ENCODE results near the gene MAPK12.

Gene MAPK12

GRCh38 chr22:50298937-50299784, 37.7 kb upstream of the MAPK12 start:
- no peak for DNase-seq

- no peak for DNase-seq
Observed at GRCh38 chr22:50298266-50298637, 36.8 kb upstream of the MAPK12 start.

- no peak for DNase-seq
Observed at GRCh38 chr22:50297510-50298265, 36.2 kb upstream of the MAPK12 start.

- DNase-seq, result no peak
Observed at GRCh38 chr22:50296658-50297490, 35.4 kb upstream of the MAPK12 start.

GRCh38 chr22:50294319-50294656, 32.8 kb upstream of the MAPK12 start:
- no peak for DNase-seq

- DNase-seq, result no peak
Observed at GRCh38 chr22:50293441-50294318, 32.2 kb upstream of the MAPK12 start.

GRCh38 chr22:50292643-50293440, 31.4 kb upstream of the MAPK12 start:
- no peak for DNase-seq

- no peak for DNase-seq
Observed at GRCh38 chr22:50289942-50290630, 28.6 kb upstream of the MAPK12 start.

- DNase-seq, result no peak
Observed at GRCh38 chr22:50289151-50289941, 27.9 kb upstream of the MAPK12 start.

GRCh38 chr22:50287731-50288130, 26.2 kb upstream of the MAPK12 start:
- no peak for DNase-seq

GRCh38 chr22:50286701-50287318, 25.3 kb upstream of the MAPK12 start:
- no peak for DNase-seq

GRCh38 chr22:50286275-50286674, 24.8 kb upstream of the MAPK12 start:
- no peak for DNase-seq

- DNase-seq, result no peak
Observed at GRCh38 chr22:50285568-50286229, 24.2 kb upstream of the MAPK12 start.

GRCh38 chr22:50284479-50284878, 23.0 kb upstream of the MAPK12 start:
- DNase-seq, result no peak

- DNase-seq, result no peak
Observed at GRCh38 chr22:50283821-50284220, 22.3 kb upstream of the MAPK12 start.

- no peak for DNase-seq
Observed at GRCh38 chr22:50282361-50283155, 21.1 kb upstream of the MAPK12 start.

- no peak for DNase-seq
Observed at GRCh38 chr22:50281957-50282356, 20.5 kb upstream of the MAPK12 start.

- no peak for DNase-seq
Observed at GRCh38 chr22:50281384-50281760, 19.9 kb upstream of the MAPK12 start.

Measured in activated effector memory CD4-positive, alpha-beta T cell treated with Interleukin-2 at 50 U/mL for 16 hours (primary cell).